ENCODE data around the gene PLB1. TPM values are rescaled to one million over a fixed set of nuclear protein-coding genes. Genes with fewer than 3 reads are reported as not detected.
A peak's percentile ranks its signal among the peaks of the same experiment; 100 is the strongest.

The PLB1 gene
- total RNA-seq, 1 experiment from 2014 or later: 0.10 TPM

DNA sequence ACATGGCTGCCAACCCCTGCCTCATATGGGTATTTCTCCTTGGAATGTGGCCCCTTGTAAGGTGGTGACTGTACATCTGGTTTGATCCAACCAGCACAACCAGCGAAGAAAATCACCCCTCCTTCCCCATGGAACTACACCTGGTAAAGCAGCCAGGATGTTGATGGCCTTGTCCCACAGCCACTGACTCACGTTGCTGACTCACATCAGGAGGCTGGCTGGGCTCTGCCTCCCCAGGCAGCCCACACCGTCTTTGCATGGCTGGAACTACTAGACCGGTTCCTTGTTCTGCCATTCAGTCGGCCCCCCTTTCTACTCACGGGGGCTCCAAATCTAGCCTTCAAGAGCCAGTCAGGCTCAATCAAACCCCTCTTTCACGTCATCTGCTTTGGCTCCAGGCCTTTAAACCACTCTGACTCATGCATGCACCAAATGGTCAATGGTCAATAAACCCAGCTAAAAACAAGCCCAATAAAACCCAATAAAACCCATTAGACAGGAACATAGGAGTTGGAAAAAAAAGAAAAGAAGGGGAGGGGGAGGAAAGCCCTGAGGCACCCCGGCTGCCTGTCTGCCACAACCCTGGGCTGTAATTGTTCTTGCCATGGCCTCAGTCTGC lies 114.8 kb downstream of the PLB1 start:
- peak; percentile 99 for DNase-seq (ENCODE audit: low read depth)
- in situ Hi-C loops (cut with HindIII; ENCODE audit: low pct_unique_long_range_greater_than_20kb, low sequenced_read_pairs): no loop called here

DNA sequence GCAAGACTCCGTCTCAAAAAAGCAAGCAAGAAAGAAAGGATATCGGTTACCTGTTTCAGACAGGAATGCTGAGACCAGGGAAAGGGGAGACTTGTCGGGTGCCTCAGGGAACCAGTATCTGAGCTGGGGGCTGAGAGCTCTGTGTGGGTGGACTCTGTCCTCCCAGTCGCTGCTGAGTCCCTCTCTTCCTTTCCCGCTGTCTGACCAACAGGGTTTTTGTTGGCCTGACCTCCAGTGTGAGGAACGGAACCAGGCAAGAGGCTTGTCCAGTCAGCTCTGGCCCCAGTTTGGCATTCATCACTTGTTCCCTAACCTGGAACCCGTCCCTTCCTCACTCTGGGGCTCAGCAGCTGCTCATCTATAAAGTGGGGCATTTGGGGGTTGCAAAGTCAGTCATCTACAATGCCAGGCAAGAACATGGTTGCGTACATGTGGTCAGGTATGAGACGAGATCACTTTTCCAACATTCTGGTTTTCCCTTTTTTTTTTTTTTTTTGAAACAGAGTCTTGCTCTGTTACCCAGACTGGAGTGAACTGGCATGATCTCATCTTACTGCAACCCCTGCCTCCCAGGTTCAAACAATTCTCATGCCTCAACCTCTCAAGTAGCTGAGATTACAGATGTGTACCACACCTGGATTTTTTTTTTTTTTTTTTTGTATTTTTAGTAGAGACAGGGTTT lies 116.4 kb downstream of the PLB1 start:
- no peak for DNase-seq (ENCODE audit: low read depth)
- in situ Hi-C loops (cut with HindIII; ENCODE audit: low pct_unique_long_range_greater_than_20kb, low sequenced_read_pairs): no loop called here

DNA sequence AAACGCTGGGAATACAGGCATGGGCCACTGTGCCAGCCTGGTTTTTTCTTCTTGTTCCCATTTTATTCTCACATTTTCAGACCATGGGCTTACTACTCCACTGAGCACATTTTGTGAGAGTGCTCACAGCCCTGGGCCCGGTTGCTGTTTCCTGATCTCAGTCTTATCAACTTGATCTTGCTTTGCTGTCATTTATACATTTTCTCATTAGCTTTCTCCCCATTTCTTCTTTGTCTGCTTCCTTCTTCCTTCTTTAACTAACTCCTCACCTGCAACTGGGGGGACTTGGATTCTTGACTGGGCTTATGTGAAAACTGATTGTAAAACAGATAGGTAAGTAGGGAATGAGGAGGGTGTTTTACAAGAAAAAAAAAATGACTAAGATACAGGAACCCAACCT lies 117.3 kb downstream of the PLB1 start:
- no peak for DNase-seq (ENCODE audit: low read depth)
- in situ Hi-C loops (cut with HindIII; ENCODE audit: low pct_unique_long_range_greater_than_20kb, low sequenced_read_pairs): no loop called here

DNA sequence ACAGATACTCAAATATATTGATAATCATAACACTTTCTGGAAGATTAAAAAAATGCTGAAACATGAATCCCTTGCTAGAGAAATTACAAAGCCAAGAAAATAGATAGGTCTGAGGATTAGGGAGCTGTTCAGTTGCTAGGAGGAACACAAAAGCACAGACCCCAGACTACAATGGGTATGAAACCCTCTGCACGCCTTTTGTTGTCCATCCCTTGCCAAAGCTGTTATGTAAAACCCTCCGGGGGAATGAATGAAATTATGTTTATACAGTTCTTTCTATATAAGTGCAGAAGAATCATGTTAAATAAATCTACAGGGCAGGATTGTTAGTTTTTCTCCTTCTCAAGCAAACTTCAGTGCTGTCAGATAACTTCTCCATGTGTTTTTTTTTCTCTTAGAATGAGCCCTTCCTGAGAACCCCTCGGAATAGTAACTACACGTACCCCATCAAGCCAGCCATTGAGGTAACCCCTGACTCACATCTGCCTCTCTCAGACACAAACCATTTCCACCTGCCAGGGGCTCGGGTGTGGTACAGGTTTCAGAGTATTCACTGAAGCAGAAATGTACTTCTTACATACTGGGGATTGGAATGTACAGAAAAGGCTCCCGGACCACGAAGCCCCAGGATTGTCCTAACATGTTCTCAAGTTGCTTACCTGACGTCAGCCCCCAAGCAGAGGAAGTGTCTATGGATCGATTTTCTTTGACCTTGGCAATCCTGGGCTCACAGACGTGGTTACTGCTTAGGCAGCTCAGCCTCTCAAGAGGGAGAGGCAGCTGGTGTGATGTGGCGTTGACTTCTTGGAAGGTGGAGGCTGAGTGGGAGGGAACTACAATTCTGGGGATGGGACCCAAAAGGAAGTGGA lies 118.0 kb downstream of the PLB1 start:
- in situ Hi-C loops (cut with HindIII; ENCODE audit: low pct_unique_long_range_greater_than_20kb, low sequenced_read_pairs): no loop called here
- peak; percentile 85 for DNase-seq (ENCODE audit: low read depth)

DNA sequence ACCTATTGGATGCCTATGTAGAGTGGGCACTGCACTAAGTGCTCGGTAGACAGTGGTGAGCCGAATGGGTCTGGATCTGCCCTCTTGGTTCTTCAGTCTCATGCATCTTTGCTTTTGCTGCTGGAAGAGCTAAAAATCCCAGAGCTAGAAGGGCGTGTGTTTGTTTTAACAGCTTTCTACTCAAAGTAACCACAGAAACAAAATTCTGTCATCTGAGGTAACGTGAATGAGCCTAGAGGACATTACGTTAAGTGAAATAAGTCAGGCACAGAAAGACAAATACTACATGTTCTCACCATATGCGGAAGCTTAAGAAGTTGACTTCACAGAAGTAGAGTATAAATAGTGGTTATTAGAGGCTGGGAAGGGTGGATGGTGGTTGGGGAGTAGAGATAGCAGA lies 119.8 kb downstream of the PLB1 start:
- DNase-seq (ENCODE audit: low read depth): no peak
- in situ Hi-C loops (cut with HindIII; ENCODE audit: low pct_unique_long_range_greater_than_20kb, low sequenced_read_pairs): no loop called here

DNA sequence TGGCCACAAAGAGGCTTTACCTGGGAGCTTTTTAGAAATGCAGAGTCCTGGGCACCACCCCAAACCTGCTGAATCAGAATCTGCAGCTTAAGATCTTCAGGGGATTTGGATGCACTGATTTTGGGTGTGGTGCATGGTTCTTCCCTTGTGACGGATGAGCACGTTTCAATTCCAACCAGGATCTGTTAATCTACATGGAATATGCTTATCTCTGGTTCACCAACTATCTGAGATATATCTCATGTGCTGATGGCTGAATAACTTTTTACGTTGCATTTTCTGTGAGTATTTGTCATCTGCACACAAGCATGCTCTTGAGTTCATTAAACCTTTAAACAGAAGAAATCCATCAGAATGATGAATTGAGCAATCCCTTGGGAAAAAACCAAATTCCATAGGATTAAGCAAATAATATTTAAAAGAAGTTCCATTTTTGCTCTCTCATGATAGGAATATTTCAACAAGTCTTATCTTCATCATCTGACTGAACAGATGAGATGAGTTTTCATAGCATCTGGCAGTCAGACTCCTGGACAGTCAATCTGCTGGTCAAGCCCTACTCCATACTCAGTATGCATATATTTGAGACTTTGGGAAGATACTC lies 120.6 kb downstream of the PLB1 start:
- in situ Hi-C loops (cut with HindIII; ENCODE audit: low pct_unique_long_range_greater_than_20kb, low sequenced_read_pairs): no loop called here
- DNase-seq (ENCODE audit: low read depth): no peak

DNA sequence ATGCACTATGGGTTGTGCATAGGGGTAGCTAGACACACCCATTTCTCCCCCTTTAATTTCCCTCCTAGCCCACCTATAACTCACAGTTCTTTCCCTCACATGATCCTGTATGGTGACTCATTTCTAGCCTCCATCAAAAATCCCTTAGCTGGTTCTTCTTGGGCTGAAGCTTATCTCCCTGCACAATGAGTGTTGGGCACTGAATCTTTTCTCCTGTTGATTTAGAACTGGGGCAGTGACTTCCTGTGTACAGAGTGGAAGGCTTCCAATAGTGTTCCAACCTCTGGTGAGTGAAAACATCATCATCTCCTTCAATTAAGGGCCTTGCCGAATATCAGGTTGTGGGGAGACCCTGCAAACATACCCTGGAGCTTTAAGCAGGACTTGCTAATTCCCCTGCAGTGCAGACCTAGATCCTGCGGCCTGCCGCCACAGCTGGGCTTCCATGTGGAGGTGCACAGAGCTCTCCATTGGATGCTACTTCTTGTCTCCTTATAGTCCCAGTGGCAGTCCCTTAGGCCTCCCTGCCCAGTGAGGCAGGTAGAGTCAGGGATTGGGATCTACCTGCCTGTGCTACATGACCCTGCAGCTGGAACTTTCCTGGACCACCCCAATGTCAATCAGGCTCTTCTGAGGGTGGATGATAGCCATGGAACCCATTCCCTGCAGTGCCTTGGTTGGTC lies 121.8 kb downstream of the PLB1 start:
- in situ Hi-C loops (cut with HindIII; ENCODE audit: low pct_unique_long_range_greater_than_20kb, low sequenced_read_pairs): no loop called here
- DNase-seq (ENCODE audit: low read depth): no peak

DNA sequence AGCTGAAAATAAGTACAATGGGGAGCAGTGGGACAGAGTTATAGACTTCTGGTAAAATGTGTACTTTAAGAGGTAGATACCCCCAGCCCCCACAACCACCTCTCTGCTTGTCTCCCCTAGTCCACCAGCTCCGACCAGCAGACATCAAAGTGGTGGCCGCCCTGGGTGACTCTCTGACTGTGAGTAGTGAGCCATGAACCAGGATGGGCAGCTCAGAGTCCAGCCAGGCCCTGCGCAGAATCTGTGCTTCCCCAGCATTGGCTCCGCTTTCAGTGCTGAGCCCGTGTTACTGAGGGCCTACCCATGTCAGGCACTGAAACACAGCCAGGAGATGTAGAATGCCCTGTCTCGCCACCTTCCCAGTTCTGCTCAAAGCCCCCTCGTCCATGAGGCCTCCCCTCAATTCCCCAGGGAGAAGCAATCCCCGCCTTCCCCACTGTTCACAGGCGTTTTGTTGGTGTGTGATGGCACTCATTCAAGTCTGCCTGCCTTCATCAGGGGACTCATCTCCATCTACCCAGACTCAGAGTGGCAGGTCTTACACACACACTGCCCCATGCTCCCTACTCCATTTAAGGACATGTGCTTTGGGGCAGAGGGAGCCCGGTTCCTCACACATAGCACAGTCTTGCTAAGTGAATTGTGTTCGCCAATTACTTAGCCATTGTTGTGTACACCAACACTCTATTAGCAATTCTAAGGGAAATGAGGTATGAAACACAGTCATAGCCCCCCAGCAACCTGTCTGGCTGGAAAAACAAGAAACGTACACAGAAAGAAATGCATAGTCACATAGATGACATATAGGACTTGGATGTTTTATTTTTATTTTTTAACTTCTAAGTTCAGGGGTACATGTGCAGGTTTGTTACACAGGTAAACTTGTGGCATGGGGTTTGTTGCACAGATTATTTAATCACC lies 122.6 kb downstream of the PLB1 start:
- no peak for DNase-seq (ENCODE audit: low read depth)
- in situ Hi-C loops (cut with HindIII; ENCODE audit: low pct_unique_long_range_greater_than_20kb, low sequenced_read_pairs): no loop called here

DNA sequence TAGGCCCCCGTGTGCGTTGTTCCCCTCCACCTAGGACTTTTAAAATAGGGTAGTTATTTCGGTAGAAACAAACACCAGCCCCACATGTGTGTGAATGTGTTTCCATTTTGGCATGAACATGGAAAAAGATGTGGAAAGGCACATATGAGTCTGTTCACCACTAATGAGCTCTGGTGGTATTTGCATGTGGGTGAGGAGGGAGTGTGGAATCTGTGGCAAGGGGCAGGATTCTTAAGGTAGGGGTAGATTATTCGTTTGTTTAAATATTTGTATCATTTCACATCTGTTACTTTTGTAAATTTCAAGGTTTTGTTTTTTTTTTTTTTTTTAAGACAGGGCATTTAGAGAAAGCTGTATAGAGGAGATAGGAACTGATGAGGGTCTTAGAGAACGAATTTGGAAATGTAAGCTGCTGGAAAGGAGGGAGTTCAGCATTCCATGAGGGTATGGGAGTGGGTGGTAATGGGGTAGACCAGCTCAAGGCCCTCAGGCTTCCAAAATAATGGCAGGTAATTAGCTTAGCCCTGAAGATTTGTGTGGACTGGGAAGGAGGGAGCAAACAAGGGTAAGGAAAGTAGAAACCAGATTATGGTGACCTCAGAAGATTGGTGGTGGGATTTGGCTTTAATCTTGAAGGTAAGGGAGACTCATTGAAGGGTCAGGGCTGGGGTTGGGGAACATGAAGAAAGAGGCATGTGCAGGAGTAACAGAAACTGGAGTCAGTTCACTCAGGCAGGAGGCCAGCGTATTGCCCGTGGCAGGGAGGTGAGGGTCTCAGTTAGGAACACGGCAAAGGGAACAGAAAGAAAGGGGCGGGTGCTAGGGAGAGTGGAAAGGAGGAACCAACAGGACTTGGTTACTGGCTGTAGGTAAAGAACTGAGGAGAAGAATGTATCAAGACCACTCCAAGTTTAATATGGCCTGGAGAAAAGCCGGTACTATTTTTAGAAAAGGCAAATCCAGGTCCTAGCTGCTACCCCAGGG lies 123.6 kb downstream of the PLB1 start:
- in situ Hi-C loops (cut with HindIII; ENCODE audit: low pct_unique_long_range_greater_than_20kb, low sequenced_read_pairs): no loop called here
- no peak for DNase-seq (ENCODE audit: low read depth)

DNA sequence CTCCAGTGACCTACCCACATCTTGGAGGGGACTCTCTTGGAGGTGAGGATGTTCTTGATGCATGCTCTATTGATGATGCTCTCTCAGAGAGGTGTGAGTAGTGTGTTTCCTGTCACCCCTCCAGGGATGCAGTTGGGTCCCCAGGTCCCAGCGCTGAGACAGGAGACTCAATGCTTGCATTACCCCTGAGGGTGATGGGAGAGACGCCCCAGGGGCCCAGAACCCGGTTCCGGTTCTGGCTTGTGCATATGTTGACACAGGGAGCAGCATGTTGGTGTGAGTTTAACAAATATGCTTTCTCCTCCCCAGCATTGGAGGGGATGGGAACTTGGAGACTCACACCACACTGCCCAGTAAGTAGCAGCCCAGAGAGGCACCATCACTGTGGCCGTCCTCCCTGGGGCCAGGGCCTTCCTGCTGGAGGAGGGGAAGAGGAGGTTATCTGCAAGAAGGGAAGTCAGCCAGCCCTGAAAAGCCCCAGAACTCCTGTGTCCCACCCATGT lies 124.5 kb downstream of the PLB1 start:
- DNase-seq (ENCODE audit: low read depth): no peak
- in situ Hi-C loops (cut with HindIII; ENCODE audit: low pct_unique_long_range_greater_than_20kb, low sequenced_read_pairs): no loop called here

DNA sequence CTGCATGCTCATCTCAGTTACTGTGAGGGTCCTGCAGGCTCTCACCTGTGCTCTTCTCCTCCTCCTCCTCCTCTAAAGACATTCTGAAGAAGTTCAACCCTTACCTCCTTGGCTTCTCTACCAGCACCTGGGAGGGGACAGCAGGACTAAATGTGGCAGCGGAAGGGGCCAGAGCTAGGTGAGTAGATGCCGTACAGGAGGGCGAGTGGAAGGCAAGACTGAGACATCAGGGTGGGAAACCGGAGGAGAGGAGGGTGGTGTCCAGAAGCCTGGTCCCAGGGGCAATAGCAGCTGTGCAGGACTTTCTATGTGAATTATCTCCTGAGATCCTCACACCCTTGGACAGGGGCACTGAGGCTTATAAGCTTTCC lies 124.9 kb downstream of the PLB1 start:
- DNase-seq (ENCODE audit: low read depth): no peak
- in situ Hi-C loops (cut with HindIII; ENCODE audit: low pct_unique_long_range_greater_than_20kb, low sequenced_read_pairs): no loop called here

DNA sequence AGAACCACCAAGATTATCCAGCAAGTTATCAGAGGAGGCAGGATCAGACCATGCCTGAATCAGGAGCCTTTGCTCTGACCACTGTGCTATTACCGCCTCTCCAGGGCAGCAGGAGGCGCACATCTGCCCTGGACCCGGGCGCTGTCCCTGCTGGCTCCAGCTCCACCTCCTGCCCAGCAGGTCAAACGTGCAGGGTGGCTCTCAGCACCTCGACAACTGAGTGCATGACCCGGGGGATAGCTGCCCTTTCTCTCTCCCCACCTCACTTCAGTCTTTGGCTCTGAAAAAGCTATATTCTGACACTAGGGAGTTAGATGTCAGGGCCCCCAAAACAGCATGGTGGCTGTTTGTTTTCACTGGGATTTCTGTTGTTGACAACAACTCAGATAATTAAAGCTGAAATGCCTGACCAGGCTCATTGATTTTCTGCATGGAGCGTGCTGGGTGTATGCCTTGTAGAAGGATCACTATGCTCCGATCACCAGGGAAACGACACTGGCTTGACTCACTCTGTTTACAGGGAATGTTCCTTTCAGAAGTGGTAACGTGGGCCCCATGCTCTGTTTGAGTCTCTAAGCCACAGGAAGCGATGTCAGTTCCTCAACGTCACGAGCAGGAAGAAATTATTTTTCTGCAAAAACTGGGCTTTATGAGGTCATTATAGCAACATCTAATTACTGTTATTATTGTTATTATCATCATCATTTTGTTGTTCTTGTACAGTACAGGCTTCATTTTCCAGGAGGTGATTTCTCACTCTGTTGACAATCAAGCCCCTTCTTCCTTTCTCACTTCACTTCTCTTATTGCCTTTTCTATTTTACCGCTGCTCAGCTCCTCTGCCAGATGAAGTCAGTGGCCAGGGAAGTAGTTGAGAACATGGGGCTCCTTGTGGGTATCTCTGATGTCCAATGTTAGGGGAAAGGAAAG lies 125.6 kb downstream of the PLB1 start:
- peak; percentile 64 for DNase-seq (ENCODE audit: low read depth)
- in situ Hi-C loops (cut with HindIII; ENCODE audit: low pct_unique_long_range_greater_than_20kb, low sequenced_read_pairs): no loop called here

DNA sequence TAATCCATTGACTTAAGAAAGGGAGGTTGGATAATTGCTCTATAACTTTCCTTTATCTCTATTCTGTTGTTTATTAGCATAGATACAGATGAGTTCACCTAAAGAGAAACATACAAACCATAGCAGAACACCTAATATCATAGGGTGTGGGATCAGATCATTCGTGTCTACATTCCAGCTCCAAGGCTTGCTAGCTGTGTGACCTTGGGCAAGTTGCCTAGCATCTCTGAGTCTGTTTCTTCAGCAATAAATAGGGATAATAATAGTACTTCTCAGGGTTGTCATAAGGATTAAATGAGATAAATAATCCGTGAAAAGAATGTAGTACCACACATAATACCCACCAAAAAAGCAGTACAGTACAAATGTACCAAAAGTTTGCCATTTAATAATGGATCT lies 126.2 kb downstream of the PLB1 start:
- in situ Hi-C loops (cut with HindIII; ENCODE audit: low pct_unique_long_range_greater_than_20kb, low sequenced_read_pairs): no loop called here
- DNase-seq (ENCODE audit: low read depth): no peak

DNA sequence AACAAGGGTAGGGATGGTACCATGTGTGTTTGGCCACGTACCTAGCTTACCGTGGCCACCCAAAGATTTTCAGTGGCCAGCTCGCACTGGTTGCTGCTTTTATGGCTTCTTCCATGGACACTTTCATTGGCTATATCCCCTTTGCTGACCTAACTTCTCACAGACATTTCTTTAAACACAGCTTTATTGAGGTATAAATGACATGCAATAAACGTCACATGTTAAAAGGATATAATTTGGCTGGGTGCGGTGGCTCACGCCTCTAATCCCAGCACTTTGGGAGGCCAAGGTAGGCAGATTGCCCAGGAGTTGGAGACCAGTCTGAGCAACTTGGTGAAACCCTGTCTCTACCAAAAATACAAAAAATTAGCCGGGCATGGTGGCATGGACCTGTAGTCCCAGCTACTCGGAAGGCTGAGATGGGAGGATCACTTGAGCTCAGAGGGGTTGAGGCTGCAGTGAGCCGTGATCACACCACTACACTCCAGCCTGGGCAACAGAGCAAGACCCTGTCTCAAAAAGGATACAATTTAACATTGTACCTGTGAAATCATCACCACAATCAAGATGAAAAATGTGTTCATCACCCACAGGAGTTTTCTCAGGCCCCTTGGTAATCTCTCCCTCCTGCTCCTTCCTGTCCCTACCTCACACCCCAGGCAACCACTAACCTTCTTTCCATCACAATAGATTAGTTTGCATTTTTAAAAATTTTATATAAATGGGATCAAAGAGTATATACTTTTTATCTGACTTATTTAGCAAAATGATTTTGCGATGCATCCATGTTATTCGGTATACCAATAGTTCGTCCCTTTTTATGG lies 127.9 kb downstream of the PLB1 start:
- in situ Hi-C loops (cut with HindIII; ENCODE audit: low pct_unique_long_range_greater_than_20kb, low sequenced_read_pairs): no loop called here
- DNase-seq (ENCODE audit: low read depth): no peak

DNA sequence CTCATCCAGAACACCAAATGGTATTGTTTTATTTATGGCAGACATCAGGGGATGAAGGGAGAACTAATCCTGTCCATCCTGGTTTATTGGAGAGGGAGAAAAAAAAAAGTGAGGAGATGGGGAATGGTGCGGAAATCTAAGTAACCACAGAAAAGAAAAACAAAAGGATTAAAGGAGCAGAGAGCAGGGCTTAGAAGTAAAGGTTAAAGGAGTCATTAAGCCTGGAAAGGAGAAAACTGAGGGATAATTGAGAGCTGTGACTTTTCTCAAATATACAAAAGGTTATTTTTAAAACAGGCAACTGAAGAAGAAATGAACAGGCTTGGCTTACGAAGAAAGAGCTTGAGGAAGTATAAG lies 128.6 kb downstream of the PLB1 start:
- in situ Hi-C loops (cut with HindIII; ENCODE audit: low pct_unique_long_range_greater_than_20kb, low sequenced_read_pairs): no loop called here
- no peak for DNase-seq (ENCODE audit: low read depth)
